ENCODE data around the gene TBXA2R. TPM values are rescaled to one million over a fixed set of nuclear protein-coding genes. Genes with fewer than 3 reads are reported as not detected.

TBXA2R gene
- total RNA-seq, 1 donor: 1.4 TPM

- Histone ChIP-seq H3K27me3 (ENCODE audit: insufficient read depth, low read length) (no peaks in the 10 kb centered on the region), H3K79me2 (ENCODE audit: insufficient read depth, low read length) (no peaks in the 10 kb centered on the region), H3K4me3 (ENCODE audit: insufficient read depth, low read length) (no peak overlapping the region), H3K9me3 (ENCODE audit: low read depth, low read length) (no peaks in the 10 kb centered on the region), H2AFZ (ENCODE audit: low read length) (no peak overlapping the region), H3K27ac (ENCODE audit: low read depth, low read length) (no peak overlapping the region), H3K4me1 (ENCODE audit: insufficient read depth, low read length) (no peaks in the 10 kb centered on the region), H3K36me3 (ENCODE audit: insufficient read depth, low read length) (peaks cover 16% of the 10 kb centered on the region), H3K4me2 (ENCODE audit: insufficient read depth, low read length) (no peak overlapping the region), H4K20me1 (ENCODE audit: insufficient read depth, low read length) (no peaks in the 10 kb centered on the region)
- no peak for DNase-seq (ENCODE audit: insufficient read length, low spot score, missing footprints)
- TF ChIP-seq CTCF (IDR thresholded peaks at IDR 0.05; ENCODE audit: extremely low read depth, low read depth, low read length): no peak
Measured at GRCh38 chr19:3642987-3643673, 36.5 kb upstream of the TBXA2R start.

- no peak for TF ChIP-seq CTCF (IDR thresholded peaks at IDR 0.05; ENCODE audit: extremely low read depth, low read depth, low read length)
- Histone ChIP-seq H3K9me3 (ENCODE audit: low read depth, low read length) (no peaks in the 10 kb centered on the region), H3K79me2 (ENCODE audit: insufficient read depth, low read length) (no peaks in the 10 kb centered on the region), H3K4me2 (ENCODE audit: insufficient read depth, low read length) (no peak overlapping the region), H2AFZ (ENCODE audit: low read length) (no peak overlapping the region), H4K20me1 (ENCODE audit: insufficient read depth, low read length) (no peaks in the 10 kb centered on the region), H3K27ac (ENCODE audit: low read depth, low read length) (no peak overlapping the region), H3K4me3 (ENCODE audit: insufficient read depth, low read length) (no peak overlapping the region), H3K4me1 (ENCODE audit: insufficient read depth, low read length) (no peaks in the 10 kb centered on the region), H3K36me3 (ENCODE audit: insufficient read depth, low read length) (peaks cover 16% of the 10 kb centered on the region), H3K27me3 (ENCODE audit: insufficient read depth, low read length) (no peaks in the 10 kb centered on the region)
- DNase-seq (ENCODE audit: insufficient read length, low spot score, missing footprints): no peak
Measured at GRCh38 chr19:3642296-3642695, 35.6 kb upstream of the TBXA2R start.

GRCh38 chr19:3641515-3642269 lies 35.0 kb upstream of the TBXA2R start:
- no peak overlapping the region for H2AFZ ChIP-seq (ENCODE audit: low read length)
- H3K27ac ChIP-seq (ENCODE audit: low read depth, low read length): no peak overlapping the region
- no peaks in the 10 kb centered on the region for H3K4me1 ChIP-seq (ENCODE audit: insufficient read depth, low read length)
- no peak for TF ChIP-seq CTCF (IDR thresholded peaks at IDR 0.05; ENCODE audit: extremely low read depth, low read depth, low read length)
- no peak for DNase-seq (ENCODE audit: insufficient read length, low spot score, missing footprints)
- no peaks in the 10 kb centered on the region for H4K20me1 ChIP-seq (ENCODE audit: insufficient read depth, low read length)
- peaks cover 16% of the 10 kb centered on the region for H3K36me3 ChIP-seq (ENCODE audit: insufficient read depth, low read length)
- H3K27me3 ChIP-seq (ENCODE audit: insufficient read depth, low read length): no peaks in the 10 kb centered on the region
- no peaks in the 10 kb centered on the region for H3K79me2 ChIP-seq (ENCODE audit: insufficient read depth, low read length)
- H3K4me3 ChIP-seq (ENCODE audit: insufficient read depth, low read length): no peak overlapping the region
- no peaks in the 10 kb centered on the region for H3K9me3 ChIP-seq (ENCODE audit: low read depth, low read length)
- no peak overlapping the region for H3K4me2 ChIP-seq (ENCODE audit: insufficient read depth, low read length)

GRCh38 chr19:3639479-3639878 lies 32.8 kb upstream of the TBXA2R start:
- H3K27ac ChIP-seq (ENCODE audit: low read depth, low read length): no peak overlapping the region
- no peaks in the 10 kb centered on the region for H3K9me3 ChIP-seq (ENCODE audit: low read depth, low read length)
- DNase-seq (ENCODE audit: insufficient read length, low spot score, missing footprints): no peak
- no peak for TF ChIP-seq CTCF (IDR thresholded peaks at IDR 0.05; ENCODE audit: extremely low read depth, low read depth, low read length)
- H3K79me2 ChIP-seq (ENCODE audit: insufficient read depth, low read length): no peaks in the 10 kb centered on the region
- no peak overlapping the region for H3K4me2 ChIP-seq (ENCODE audit: insufficient read depth, low read length)
- H3K27me3 ChIP-seq (ENCODE audit: insufficient read depth, low read length): no peaks in the 10 kb centered on the region
- H3K4me1 ChIP-seq (ENCODE audit: insufficient read depth, low read length): no peaks in the 10 kb centered on the region
- no peak overlapping the region for H3K4me3 ChIP-seq (ENCODE audit: insufficient read depth, low read length)
- H4K20me1 ChIP-seq (ENCODE audit: insufficient read depth, low read length): no peaks in the 10 kb centered on the region
- no peak overlapping the region for H2AFZ ChIP-seq (ENCODE audit: low read length)
- peaks cover 10% of the 10 kb centered on the region for H3K36me3 ChIP-seq (ENCODE audit: insufficient read depth, low read length)
